Epidermal melanocyte (primary cell): ENCODE results near the gene ALG2.
A peak's percentile ranks its signal among the peaks of the same experiment; 100 is the strongest.

Source experiments
- DNase-seq: peaks from one replicate; pipeline ENCODE4 v3.0.0; 2011; ENCODE audit warnings: low spot score; ENCODE audit not compliant: insufficient read length

ALG2 gene

DNA sequence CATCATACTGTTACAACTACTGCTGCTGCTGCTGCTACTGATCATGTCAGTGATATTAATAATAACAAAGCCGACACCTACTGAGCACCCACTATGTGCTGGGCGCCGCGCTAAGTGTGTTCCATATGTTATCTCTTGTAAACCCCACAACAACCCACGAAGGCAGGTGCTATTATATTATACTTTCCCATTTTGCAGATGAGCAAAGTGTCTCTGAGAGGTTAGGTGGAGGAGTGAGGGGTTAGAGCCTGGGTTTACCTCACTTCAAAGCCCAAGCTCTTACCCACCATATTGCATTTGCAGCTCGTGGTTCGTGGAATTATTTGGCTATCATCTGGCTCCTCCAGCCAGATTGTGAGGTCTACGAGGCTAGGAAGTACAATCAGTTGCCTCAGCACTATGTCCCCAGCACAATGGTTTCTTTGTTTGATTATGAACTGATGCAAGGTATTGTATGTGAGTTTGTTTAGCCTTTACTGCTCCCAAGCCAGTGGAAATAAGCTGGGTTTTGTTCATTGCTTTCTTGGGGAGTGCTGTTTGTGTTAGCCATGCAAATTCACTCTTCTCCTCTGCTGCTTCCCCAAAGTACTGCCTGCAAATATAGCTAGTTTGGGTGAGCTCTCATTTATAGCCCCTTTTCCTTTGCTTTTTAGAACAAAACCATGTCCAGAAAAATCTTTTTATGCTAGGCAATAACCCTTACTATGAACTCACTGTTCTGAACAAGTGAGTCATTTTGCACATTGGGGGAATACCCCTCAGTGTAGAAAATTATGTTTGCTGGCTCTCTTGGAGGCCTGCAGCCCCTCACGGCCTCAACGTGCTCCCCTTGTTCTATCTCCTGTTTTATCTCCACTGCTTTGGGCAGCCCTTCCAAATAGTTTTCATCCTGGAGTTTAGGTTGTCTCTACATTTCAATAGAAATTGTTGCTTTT lies 47.9 kb downstream of the ALG2 start:
- peak; percentile 48 for DNase-seq

GRCh38 chr9:99172124-99173091 lies 49.3 kb downstream of the ALG2 start:
- no peak for DNase-seq

DNA sequence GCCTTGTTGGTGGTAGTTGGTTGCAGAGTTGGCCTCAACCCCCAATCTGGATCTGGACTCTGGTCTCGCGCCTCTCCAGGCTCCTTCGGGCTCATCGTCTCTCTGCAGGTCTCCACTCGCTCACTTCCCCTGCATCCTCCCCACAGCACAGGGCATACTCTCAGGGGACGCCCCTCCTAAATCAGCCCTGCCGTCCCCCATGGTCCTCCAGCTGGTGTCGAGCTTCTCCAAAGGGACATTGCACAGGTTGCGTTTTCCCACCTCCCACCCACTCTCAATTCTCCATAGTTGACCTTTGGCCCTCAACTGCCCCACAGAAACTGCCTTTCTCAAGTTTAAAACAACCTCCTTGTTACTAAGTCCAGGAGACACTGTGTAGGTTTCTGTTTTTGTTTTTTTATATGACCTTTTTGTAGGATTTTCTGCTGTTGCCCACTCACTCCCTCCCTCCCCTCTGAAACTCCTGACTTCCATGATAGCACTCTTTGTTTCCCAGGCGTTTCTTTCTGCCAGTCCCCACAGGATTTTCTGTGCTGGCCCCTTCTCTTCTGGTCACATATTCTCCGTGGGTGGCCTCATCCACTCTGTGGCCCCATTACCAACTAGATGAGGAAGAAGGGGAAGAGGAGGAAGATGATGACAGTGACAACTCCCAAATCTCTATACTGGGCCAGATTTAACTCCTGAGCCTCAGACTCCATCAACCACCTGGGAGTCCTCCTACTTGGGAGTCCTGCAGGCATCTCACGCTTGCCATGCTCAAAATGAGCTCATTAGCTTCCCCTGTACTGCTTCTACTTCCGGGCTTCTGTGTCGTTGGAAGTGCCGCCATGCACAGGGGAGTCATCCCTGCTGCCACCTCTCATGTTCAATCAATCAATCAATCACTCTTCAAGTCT lies 50.3 kb downstream of the ALG2 start:
- DNase-seq = no peak

- no peak for DNase-seq
These were observed 51.6 kb downstream of the ALG2 start for GRCh38 chr9:99169982-99170761.

- no peak for DNase-seq
These were observed 52.7 kb downstream of the ALG2 start for GRCh38 chr9:99169086-99169485.

- no peak for DNase-seq
These were observed 54.0 kb downstream of the ALG2 start for GRCh38 chr9:99167694-99168093.

GRCh38 chr9:99167119-99167518 lies 54.6 kb downstream of the ALG2 start:
- no peak for DNase-seq
